IPS-20b (cell line): ENCODE data around the gene RHBDF1.

ENCODE experiments used
- H3K27ac ChIP-seq: one replicate; pipeline ENCODE4 v1.5.1; 2013; ENCODE audit warnings: low read length
- H3K27me3 ChIP-seq: 2 replicates; pipeline ENCODE4 v1.6.1; 2013; ENCODE audit warnings: mild to moderate bottlenecking, low read length, inconsistent platforms; ENCODE audit not compliant: insufficient read depth
- H3K36me3 ChIP-seq: 2 replicates; pipeline ENCODE4 v1.6.1; 2013; ENCODE audit warnings: low read depth, mild to moderate bottlenecking, inconsistent platforms, low read length, moderate library complexity; ENCODE audit not compliant: insufficient read depth
- H3K4me1 ChIP-seq: 2 replicates; pipeline ENCODE4 v1.6.1; 2013; ENCODE audit warnings: mild to moderate bottlenecking, control low read depth, inconsistent platforms, low read length, moderate library complexity; ENCODE audit not compliant: insufficient read depth
- H3K4me3 ChIP-seq: 2 replicates; pipeline ENCODE4 v1.5.1; 2013; ENCODE audit warnings: mild to moderate bottlenecking, low read length, inconsistent platforms
- H3K9ac ChIP-seq: 2 replicates; pipeline ENCODE4 v1.6.1; 2013; ENCODE audit warnings: low read depth, mild to moderate bottlenecking, inconsistent platforms, low read length, moderate library complexity
- H3K9me3 ChIP-seq: 2 replicates; pipeline ENCODE4 v1.6.1; 2013; ENCODE audit warnings: mild to moderate bottlenecking, low read depth, low read length, inconsistent platforms; ENCODE audit not compliant: insufficient read depth

RHBDF1 gene

GRCh38 chr16:105521-105920 is 33.1 kb upstream of the RHBDF1 start:
- peaks cover 20% of the 10 kb centered on the region for H3K36me3 ChIP-seq
- H3K4me3 ChIP-seq: no peak overlapping the region
- H3K9ac ChIP-seq: no peak overlapping the region
- no peaks in the 10 kb centered on the region for H3K9me3 ChIP-seq
- no peak overlapping the region for H3K27ac ChIP-seq
- no peaks in the 10 kb centered on the region for H3K4me1 ChIP-seq
- H3K27me3 ChIP-seq: no peaks in the 10 kb centered on the region

- Histone ChIP-seq H3K4me1 (no peaks in the 10 kb centered on the region), H3K27me3 (no peaks in the 10 kb centered on the region), H3K9me3 (no peaks in the 10 kb centered on the region), H3K36me3 (peaks cover 20% of the 10 kb centered on the region), H3K9ac (no peak overlapping the region), H3K4me3 (no peak overlapping the region), H3K27ac (no peak overlapping the region)
Measured at GRCh38 chr16:104928-105327, 32.5 kb upstream of the RHBDF1 start.

- Histone ChIP-seq H3K27me3 (no peaks in the 10 kb centered on the region), H3K4me1 (no peaks in the 10 kb centered on the region), H3K36me3 (peaks cover 16% of the 10 kb centered on the region), H3K27ac (no peak overlapping the region), H3K4me3 (no peak overlapping the region), H3K9me3 (no peaks in the 10 kb centered on the region), H3K9ac (no peak overlapping the region)
Measured at GRCh38 chr16:104355-104754, 31.9 kb upstream of the RHBDF1 start.

- Histone ChIP-seq H3K27ac (no peak overlapping the region), H3K27me3 (no peaks in the 10 kb centered on the region), H3K9ac (no peak overlapping the region), H3K36me3 (peaks cover 9% of the 10 kb centered on the region; the same call in 1 of the 2 replicates), H3K4me1 (no peaks in the 10 kb centered on the region), H3K4me3 (no peak overlapping the region), H3K9me3 (no peaks in the 10 kb centered on the region)
Measured at GRCh38 chr16:102060-102855, 29.8 kb upstream of the RHBDF1 start.

- Histone ChIP-seq H3K4me1 (no peaks in the 10 kb centered on the region), H3K9me3 (no peaks in the 10 kb centered on the region), H3K27me3 (no peaks in the 10 kb centered on the region), H3K9ac (no peak overlapping the region), H3K27ac (no peak overlapping the region), H3K4me3 (no peak overlapping the region), H3K36me3 (peaks cover 9% of the 10 kb centered on the region; the same call in 1 of the 2 replicates)
Measured at GRCh38 chr16:101586-101985, 29.2 kb upstream of the RHBDF1 start.

GRCh38 chr16:100989-101388 is 28.6 kb upstream of the RHBDF1 start:
- H3K36me3 ChIP-seq: peaks cover 13% of the 10 kb centered on the region
- H3K27me3 ChIP-seq: no peaks in the 10 kb centered on the region

GRCh38 chr16:97822-98221 is 25.4 kb upstream of the RHBDF1 start:
- H3K27me3 ChIP-seq: no peaks in the 10 kb centered on the region
- H3K36me3 ChIP-seq: peaks cover 6% of the 10 kb centered on the region; the same call in 1 of the 2 replicates
- no peak overlapping the region for H3K4me3 ChIP-seq
- no peak overlapping the region for H3K27ac ChIP-seq
- H3K4me1 ChIP-seq: no peaks in the 10 kb centered on the region
- H3K9me3 ChIP-seq: no peaks in the 10 kb centered on the region
- H3K9ac ChIP-seq: no peak overlapping the region

More at GRCh38 chr16:100989-101388, 28.6 kb upstream of the RHBDF1 start:
- Histone ChIP-seq H3K27ac (no peak overlapping the region), H3K9ac (no peak overlapping the region), H3K9me3 (no peaks in the 10 kb centered on the region), H3K4me3 (no peak overlapping the region), H3K4me1 (no peaks in the 10 kb centered on the region)

GRCh38 chr16:96935-97381 is 24.5 kb upstream of the RHBDF1 start:
- Histone ChIP-seq H3K27me3 (no peaks in the 10 kb centered on the region), H3K36me3 (peaks cover 6% of the 10 kb centered on the region; the same call in 1 of the 2 replicates), H3K27ac (no peak overlapping the region), H3K9me3 (no peaks in the 10 kb centered on the region), H3K4me1 (no peaks in the 10 kb centered on the region), H3K9ac (no peak overlapping the region), H3K4me3 (no peak overlapping the region)

GRCh38 chr16:94918-95265 is 22.5 kb upstream of the RHBDF1 start:
- no peaks in the 10 kb centered on the region for H3K9me3 ChIP-seq
- no peak overlapping the region for H3K27ac ChIP-seq
- H3K9ac ChIP-seq: no peak overlapping the region
- H3K27me3 ChIP-seq: no peaks in the 10 kb centered on the region
- H3K4me1 ChIP-seq: no peaks in the 10 kb centered on the region
- no peak overlapping the region for H3K4me3 ChIP-seq
- peaks cover 6% of the 10 kb centered on the region; the same call in 1 of the 2 replicates for H3K36me3 ChIP-seq

- no peaks in the 10 kb centered on the region for H3K9me3 ChIP-seq
- H3K4me1 ChIP-seq: no peaks in the 10 kb centered on the region
- H3K4me3 ChIP-seq: no peak overlapping the region
- H3K27me3 ChIP-seq: no peaks in the 10 kb centered on the region
- peaks cover 17% of the 10 kb centered on the region for H3K36me3 ChIP-seq
- H3K9ac ChIP-seq: no peak overlapping the region
- H3K27ac ChIP-seq: no peak overlapping the region
Measured at GRCh38 chr16:92431-93339, 20.3 kb upstream of the RHBDF1 start.

GRCh38 chr16:91484-91883 is 19.1 kb upstream of the RHBDF1 start:
- H3K4me1 ChIP-seq: no peaks in the 10 kb centered on the region
- H3K9me3 ChIP-seq: no peaks in the 10 kb centered on the region
- H3K4me3 ChIP-seq: no peak overlapping the region
- H3K36me3 ChIP-seq: peaks cover 25% of the 10 kb centered on the region
- no peaks in the 10 kb centered on the region for H3K27me3 ChIP-seq
- H3K27ac ChIP-seq: no peak overlapping the region
- no peak overlapping the region for H3K9ac ChIP-seq
